Adrenal gland (tissue), 5 donors: ENCODE measurements around the gene MYO18B.

Experiments used
- POLR2A ChIP-seq, 2 donors: fragments of 450-650 bp; IDR thresholded peaks; one replicate each; pipeline ENCODE4 v1.6.1; 2017; ENCODE audit warnings: antibody characterized with exemption in 2 of 2, mild to moderate bottlenecking in 2 of 2, moderate library complexity in 1 of 2
- TF ChIP-seq, protein P1 (sequence below), 6 experiments: fragments of 450-650 bp in 4 of 6; fragments of 200-600 bp in 2 of 6; sonication (generic) in 1 of 6; IDR thresholded peaks; 1 replicate in 5 of 6; 2 replicates in 1 of 6; pipeline versions ENCODE4 v1.5.1 to v1.8.0; 2016 to 2021; ENCODE audit warnings: antibody characterized with exemption in 6 of 6, mild to moderate bottlenecking in 2 of 6, moderate library complexity in 1 of 6
- donor health status: DM: no; HTN: no; CAD: no.

DNA sequence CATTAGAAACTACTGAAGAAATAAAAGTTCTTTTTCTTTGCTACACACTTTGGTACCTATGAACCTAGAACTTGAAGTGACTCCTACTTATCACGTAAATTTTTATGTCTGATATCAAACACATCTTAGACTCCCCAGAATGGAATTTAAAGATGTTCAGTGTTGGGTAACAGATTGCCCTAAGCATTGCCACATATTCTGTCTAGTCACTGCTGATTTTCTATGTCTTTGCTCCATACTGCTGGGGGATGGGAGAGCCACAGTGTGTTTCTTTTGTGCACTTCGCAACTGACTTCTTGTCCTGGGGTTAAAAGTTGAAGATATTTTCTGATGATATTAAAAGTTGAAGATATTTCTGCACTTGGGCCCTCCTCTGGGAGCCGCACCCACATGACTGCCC, 19.4 kb upstream of the MYO18B start:
- TF ChIP-seq, protein P1, sequence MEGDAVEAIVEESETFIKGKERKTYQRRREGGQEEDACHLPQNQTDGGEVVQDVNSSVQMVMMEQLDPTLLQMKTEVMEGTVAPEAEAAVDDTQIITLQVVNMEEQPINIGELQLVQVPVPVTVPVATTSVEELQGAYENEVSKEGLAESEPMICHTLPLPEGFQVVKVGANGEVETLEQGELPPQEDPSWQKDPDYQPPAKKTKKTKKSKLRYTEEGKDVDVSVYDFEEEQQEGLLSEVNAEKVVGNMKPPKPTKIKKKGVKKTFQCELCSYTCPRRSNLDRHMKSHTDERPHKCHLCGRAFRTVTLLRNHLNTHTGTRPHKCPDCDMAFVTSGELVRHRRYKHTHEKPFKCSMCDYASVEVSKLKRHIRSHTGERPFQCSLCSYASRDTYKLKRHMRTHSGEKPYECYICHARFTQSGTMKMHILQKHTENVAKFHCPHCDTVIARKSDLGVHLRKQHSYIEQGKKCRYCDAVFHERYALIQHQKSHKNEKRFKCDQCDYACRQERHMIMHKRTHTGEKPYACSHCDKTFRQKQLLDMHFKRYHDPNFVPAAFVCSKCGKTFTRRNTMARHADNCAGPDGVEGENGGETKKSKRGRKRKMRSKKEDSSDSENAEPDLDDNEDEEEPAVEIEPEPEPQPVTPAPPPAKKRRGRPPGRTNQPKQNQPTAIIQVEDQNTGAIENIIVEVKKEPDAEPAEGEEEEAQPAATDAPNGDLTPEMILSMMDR (IDR thresholded peaks at IDR 0.05): no peak
- TF ChIP-seq POLR2A (IDR thresholded peaks at IDR 0.05): no peak
